ENCODE results near the gene CLIC5. TPM values are rescaled to one million over a fixed set of nuclear protein-coding genes. Genes with fewer than 3 reads are reported as not detected.

The CLIC5 gene
- total RNA-seq, 1 experiment from 2014 or later: 0.20 TPM

DNA sequence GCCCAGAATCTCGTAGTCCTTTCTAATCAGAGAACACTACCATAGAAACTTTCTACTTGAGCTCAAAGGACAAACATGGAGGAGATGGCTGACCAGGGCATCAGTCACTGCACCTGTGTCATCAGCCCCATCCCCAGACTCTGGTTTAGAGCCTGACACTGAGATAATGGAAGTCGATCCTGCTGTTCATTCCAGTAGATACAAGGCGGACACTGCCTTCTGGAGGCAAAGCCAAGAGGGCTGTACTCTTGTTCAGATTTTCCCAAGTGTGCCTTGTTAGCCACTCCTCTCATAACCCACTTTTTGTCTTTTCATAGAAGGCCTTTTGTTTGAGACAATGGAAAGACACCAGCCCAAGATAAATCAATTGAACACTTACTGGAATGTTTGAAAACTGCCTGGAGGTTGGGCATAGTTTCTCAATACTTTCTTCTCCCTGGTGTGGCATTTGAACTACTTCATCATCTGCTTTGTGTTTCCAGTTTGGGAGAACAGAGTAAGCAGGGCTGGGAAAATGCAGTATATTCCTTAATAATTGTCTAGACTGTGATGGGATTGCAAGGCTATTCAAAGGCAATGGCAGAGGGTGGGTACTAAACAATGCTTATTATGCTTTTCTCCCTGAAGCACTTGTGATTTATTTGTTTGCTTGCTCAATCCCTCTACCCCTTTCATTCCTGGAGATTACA lies 99.7 kb downstream of the CLIC5 start:
- no peaks in the 10 kb centered on the region for H3K79me2 ChIP-seq (ENCODE audit: insufficient read depth, low read length)
- H3K56ac ChIP-seq (ENCODE audit: insufficient read length, low read depth, low read length): no peak overlapping the region
- H3K27me3 ChIP-seq (ENCODE audit: insufficient read depth, low read length): no peaks in the 10 kb centered on the region; the same call in 1 of the 2 replicates
- H2BK20ac ChIP-seq (ENCODE audit: low read depth, low read length, poor library complexity, severe bottlenecking): no peak overlapping the region
- H3K27ac Mint-ChIP-seq: no peak overlapping the region
- TF ChIP-seq, protein P1, sequence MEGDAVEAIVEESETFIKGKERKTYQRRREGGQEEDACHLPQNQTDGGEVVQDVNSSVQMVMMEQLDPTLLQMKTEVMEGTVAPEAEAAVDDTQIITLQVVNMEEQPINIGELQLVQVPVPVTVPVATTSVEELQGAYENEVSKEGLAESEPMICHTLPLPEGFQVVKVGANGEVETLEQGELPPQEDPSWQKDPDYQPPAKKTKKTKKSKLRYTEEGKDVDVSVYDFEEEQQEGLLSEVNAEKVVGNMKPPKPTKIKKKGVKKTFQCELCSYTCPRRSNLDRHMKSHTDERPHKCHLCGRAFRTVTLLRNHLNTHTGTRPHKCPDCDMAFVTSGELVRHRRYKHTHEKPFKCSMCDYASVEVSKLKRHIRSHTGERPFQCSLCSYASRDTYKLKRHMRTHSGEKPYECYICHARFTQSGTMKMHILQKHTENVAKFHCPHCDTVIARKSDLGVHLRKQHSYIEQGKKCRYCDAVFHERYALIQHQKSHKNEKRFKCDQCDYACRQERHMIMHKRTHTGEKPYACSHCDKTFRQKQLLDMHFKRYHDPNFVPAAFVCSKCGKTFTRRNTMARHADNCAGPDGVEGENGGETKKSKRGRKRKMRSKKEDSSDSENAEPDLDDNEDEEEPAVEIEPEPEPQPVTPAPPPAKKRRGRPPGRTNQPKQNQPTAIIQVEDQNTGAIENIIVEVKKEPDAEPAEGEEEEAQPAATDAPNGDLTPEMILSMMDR (conservative IDR thresholded peaks at IDR 0.05): no peak
- no peak overlapping the region for H2AFZ ChIP-seq (ENCODE audit: low read length)
- WGBS (ENCODE audit: extremely low coverage, insufficient read length, low lambda C conversion rate): no CpG with 5 or more reads among the region's 3 CpGs
- H3K18ac ChIP-seq (ENCODE audit: insufficient read length, low read depth, low read length): no peak overlapping the region
- H4K8ac ChIP-seq (replicated peaks; ENCODE audit: insufficient read length, low read depth, low read length): no peak overlapping the region
- H3K79me1 ChIP-seq (ENCODE audit: insufficient read depth, low read depth, low read length, poor library complexity, severe bottlenecking): no peaks in the 10 kb centered on the region
- no peaks in the 10 kb centered on the region for H4K20me1 ChIP-seq (ENCODE audit: control insufficient read depth, insufficient read depth, insufficient read length)
- no peak for DNase-seq
- H3K23me2 ChIP-seq (ENCODE audit: insufficient read length, low read depth, low read length, poor library complexity, severe bottlenecking): no peaks in the 10 kb centered on the region
- no peak overlapping the region for H3K4me2 ChIP-seq (ENCODE audit: insufficient read depth, insufficient read length, low read length)
- no peaks in the 10 kb centered on the region for H3K9me3 ChIP-seq (ENCODE audit: control insufficient read depth, low read depth, low read length)
- H3T11ph ChIP-seq (ENCODE audit: low read length): no peak overlapping the region
- H2BK12ac ChIP-seq (ENCODE audit: insufficient read length, low read depth, low read length): no peak overlapping the region
- peaks cover 12% of the 10 kb centered on the region for H3K27me3 Mint-ChIP-seq (ENCODE audit: low read depth)
- no peak overlapping the region for H4K91ac ChIP-seq (ENCODE audit: insufficient read length, low read depth, low read length)
- H3K14ac ChIP-seq (ENCODE audit: insufficient read depth, low read length): no peak overlapping the region
- H3K4me3 Mint-ChIP-seq: no peak overlapping the region
- no peak overlapping the region for H2AK5ac ChIP-seq (ENCODE audit: insufficient read length, low read length)
- no peak overlapping the region for H3K27ac ChIP-seq (ENCODE audit: insufficient read length, low read depth, low read length)
- H3K23ac ChIP-seq (ENCODE audit: insufficient read length, low read depth, low read length): no peak overlapping the region
- H3K9me3 Mint-ChIP-seq: no peaks in the 10 kb centered on the region; a peak in 1 of 5 replicates
- no peak overlapping the region for H2BK120ac ChIP-seq (ENCODE audit: low read depth, low read length, poor library complexity, severe bottlenecking)
- peaks cover 6% of the 10 kb centered on the region; the same call in 1 of the 2 replicates for H3K4me1 ChIP-seq (ENCODE audit: insufficient read depth, low read length)
- H2BK5ac ChIP-seq (ENCODE audit: insufficient read length, low read length): no peak overlapping the region
- no peak overlapping the region for H3K4ac ChIP-seq (ENCODE audit: low read depth, low read length)
- peaks cover 9 to 13% of the 10 kb centered on the region in 2 experiments for H3K4me1 Mint-ChIP-seq
- no peak overlapping the region for H3K9ac ChIP-seq (ENCODE audit: extremely low read depth, insufficient read length, low read length)
- H4K5ac ChIP-seq (ENCODE audit: insufficient read length, low read depth, low read length): no peak overlapping the region
- H3K36me3 Mint-ChIP-seq (ENCODE audit: insufficient read depth in 1 of 3, low read depth in 3 of 3): no peaks in the 10 kb centered on the region
- no peak overlapping the region for H2BK15ac ChIP-seq (ENCODE audit: low read depth, low read length)

Data from H9 (cell line).